Measurements from ENCODE around the gene ABLIM1.

DNA sequence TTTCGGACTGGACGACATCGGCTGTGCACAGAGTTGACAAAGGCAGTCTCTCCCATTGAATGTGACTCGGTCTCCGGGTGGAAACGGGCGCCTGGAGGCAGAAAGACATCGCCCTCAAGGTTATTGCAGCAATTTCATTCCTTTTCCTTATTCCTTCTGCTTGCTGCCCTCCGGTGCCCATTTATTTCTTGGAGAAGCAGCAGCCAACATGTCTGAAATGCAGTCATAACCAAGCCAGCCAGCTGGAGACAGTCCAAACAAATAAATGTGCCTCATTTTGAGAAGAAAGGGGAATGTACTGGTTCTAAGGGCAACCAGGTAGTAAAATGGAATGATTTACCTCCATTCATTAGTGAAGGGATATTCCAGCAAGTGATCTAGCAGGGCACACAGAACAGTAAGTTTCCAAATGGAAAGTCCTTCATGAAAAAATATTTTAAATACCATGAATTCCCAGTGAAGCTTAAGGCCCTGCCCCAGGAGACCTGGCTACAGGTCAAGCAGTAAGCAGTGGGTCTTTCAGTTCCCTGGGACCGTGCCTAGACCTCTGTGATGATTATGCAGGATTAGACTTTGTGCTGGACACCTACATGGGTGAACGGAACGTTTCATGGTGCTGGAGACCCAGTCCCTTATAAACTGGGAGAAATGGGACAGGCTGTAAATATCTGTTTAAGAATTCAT, 86.6 kb downstream of the ABLIM1 start:
- TF ChIP-seq POLR2A (IDR thresholded peaks at IDR 0.05) (no peak), POLR2AphosphoS5 (IDR thresholded peaks at IDR 0.05) (no peak)
- TF ChIP-seq, protein P1, sequence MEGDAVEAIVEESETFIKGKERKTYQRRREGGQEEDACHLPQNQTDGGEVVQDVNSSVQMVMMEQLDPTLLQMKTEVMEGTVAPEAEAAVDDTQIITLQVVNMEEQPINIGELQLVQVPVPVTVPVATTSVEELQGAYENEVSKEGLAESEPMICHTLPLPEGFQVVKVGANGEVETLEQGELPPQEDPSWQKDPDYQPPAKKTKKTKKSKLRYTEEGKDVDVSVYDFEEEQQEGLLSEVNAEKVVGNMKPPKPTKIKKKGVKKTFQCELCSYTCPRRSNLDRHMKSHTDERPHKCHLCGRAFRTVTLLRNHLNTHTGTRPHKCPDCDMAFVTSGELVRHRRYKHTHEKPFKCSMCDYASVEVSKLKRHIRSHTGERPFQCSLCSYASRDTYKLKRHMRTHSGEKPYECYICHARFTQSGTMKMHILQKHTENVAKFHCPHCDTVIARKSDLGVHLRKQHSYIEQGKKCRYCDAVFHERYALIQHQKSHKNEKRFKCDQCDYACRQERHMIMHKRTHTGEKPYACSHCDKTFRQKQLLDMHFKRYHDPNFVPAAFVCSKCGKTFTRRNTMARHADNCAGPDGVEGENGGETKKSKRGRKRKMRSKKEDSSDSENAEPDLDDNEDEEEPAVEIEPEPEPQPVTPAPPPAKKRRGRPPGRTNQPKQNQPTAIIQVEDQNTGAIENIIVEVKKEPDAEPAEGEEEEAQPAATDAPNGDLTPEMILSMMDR (IDR thresholded peaks at IDR 0.05 in 8 of 11, conservative IDR thresholded peaks at IDR 0.05 in 3 of 11) = no peak
